Measurements from ENCODE around the gene GARNL3. TPM values are rescaled to one million over a fixed set of nuclear protein-coding genes. Genes with fewer than 3 reads are reported as not detected.

The GARNL3 gene
- total and polyA plus RNA-seq, 2 of the 13 experiments (the other 11 are each of a cell fraction or from before 2014, with no cell fraction given), result 3.9 to 11.0 TPM

DNA sequence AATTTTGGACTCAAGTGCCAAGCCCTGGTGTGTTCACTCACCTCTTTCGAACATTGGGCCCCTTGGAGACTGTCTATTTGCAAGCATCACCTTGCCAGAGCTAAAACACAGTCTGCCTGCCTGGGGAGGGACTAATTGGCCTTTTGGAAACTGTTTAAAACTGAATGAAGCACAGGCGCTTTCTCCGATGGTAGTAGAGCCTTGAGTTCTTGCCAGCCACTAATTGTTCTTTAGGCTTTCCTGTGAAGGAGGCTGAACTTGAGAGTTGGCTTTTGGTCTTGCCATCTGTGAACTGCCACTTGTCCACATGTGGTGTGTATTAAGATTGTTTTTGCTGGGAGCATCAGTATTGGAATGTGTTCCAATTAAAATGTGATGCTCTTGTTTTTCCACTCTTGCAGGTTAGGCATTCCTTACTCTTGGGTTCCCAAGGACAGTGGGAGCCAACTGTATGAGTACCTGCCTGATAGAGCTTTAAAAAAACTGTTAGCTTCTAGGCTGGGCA lies 26.0 kb downstream of the GARNL3 start (continued):
- TF ChIP-seq, protein P1, sequence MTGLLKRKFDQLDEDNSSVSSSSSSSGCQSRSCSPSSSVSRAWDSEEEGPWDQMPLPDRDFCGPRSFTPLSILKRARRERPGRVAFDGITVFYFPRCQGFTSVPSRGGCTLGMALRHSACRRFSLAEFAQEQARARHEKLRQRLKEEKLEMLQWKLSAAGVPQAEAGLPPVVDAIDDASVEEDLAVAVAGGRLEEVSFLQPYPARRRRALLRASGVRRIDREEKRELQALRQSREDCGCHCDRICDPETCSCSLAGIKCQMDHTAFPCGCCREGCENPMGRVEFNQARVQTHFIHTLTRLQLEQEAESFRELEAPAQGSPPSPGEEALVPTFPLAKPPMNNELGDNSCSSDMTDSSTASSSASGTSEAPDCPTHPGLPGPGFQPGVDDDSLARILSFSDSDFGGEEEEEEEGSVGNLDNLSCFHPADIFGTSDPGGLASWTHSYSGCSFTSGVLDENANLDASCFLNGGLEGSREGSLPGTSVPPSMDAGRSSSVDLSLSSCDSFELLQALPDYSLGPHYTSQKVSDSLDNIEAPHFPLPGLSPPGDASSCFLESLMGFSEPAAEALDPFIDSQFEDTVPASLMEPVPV (CRISPR knock-in tag; IDR thresholded peaks at IDR 0.05), result no peak
- TF ChIP-seq THAP11 (CRISPR knock-in tag; IDR thresholded peaks at IDR 0.05), result no peak
- no peak for TF ChIP-seq ZNF530 (CRISPR knock-in tag; IDR thresholded peaks at IDR 0.05; ENCODE audit: low read depth)
- TF ChIP-seq HDAC6 (IDR thresholded peaks at IDR 0.05; ENCODE audit: low read depth, low read length), result no peak

DNA sequence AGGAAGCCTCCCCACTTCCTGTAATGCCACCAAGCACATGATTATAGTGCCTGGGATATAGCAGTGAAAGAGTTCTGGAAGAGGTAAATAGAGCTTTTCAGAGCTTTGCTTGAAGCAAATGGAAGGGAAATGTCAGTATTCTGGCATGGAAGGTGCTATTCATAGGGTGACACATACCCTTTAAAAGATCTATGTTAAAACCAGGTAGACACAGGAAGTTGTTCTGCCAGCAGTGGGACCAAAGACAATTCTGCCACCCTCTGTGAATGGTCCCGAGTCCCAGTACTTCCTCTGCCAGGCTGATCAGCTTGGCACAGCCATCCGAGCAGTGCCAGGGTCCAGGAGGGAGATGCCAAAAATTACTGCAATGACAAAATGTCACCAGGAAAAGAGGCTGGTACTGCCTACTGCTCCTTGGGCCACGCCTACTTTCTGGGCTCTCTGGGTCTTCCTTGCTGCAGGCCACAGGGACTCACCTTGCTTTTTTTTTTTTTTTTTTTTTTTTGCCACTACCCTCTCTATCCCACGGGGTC lies 26.7 kb downstream of the GARNL3 start:
- FAIRE-seq (no peak), DNase-seq (ENCODE audit: low spot score) (no peak), ATAC-seq (no peak)
- Histone ChIP-seq H4K20me1 (ENCODE audit: insufficient read depth, low read length) (no peaks in the 10 kb centered on the region), H3K4me2 (ENCODE audit: low read depth, low read length) (no peak overlapping the region), H3K4me3 (replicated peaks in 1 of 3; ENCODE audit: insufficient read depth in 1 of 3, low read depth in 2 of 3, low read length in 3 of 3) (no peak overlapping the region), H3K4me1 (ENCODE audit: insufficient read depth, low read length) (peaks cover 2% of the 10 kb centered on the region), H3K27ac (ENCODE audit: extremely low read length, insufficient read depth, low read length) (no peak overlapping the region), H3K9ac (ENCODE audit: insufficient read depth, low read depth, low read length) (no peak overlapping the region), H3K36me3 (replicated peaks in 1 of 2; ENCODE audit: control insufficient read depth in 1 of 2, insufficient read depth in 2 of 2, low read length in 2 of 2) (no peaks in the 10 kb centered on the region), H2AFZ (ENCODE audit: low read length) (no peak overlapping the region), H3K27me3 (ENCODE audit: control insufficient read depth in 1 of 2, insufficient read depth in 2 of 2, low read length in 2 of 2) (no peaks in the 10 kb centered on the region), H3K9me3 (ENCODE audit: low read length) (no peaks in the 10 kb centered on the region), H3K79me2 (ENCODE audit: insufficient read depth, low read length) (no peaks in the 10 kb centered on the region)
- no TSS peak for BruUV-seq (replicated peaks)
- POLR2A ChIA-PET, result no interaction called here
- intact Hi-C loops (cut with micrococcal nuclease; ENCODE audit: unreplicated experiment) (no loop called here), in situ Hi-C loops (cut with HindIII; ENCODE audit: extremely low pct_ligation_motif_present, low pct_unique_long_range_greater_than_20kb) (no loop called here)
- 87% methylated on average over 2 of the region's 4 CpGs for WGBS (ENCODE audit: low lambda C conversion rate)
- CTCF ChIA-PET (ENCODE audit: low intra/inter-chr PET ratio, low total read pairs), result no interaction called here
- TF ChIP-seq, protein P2, sequence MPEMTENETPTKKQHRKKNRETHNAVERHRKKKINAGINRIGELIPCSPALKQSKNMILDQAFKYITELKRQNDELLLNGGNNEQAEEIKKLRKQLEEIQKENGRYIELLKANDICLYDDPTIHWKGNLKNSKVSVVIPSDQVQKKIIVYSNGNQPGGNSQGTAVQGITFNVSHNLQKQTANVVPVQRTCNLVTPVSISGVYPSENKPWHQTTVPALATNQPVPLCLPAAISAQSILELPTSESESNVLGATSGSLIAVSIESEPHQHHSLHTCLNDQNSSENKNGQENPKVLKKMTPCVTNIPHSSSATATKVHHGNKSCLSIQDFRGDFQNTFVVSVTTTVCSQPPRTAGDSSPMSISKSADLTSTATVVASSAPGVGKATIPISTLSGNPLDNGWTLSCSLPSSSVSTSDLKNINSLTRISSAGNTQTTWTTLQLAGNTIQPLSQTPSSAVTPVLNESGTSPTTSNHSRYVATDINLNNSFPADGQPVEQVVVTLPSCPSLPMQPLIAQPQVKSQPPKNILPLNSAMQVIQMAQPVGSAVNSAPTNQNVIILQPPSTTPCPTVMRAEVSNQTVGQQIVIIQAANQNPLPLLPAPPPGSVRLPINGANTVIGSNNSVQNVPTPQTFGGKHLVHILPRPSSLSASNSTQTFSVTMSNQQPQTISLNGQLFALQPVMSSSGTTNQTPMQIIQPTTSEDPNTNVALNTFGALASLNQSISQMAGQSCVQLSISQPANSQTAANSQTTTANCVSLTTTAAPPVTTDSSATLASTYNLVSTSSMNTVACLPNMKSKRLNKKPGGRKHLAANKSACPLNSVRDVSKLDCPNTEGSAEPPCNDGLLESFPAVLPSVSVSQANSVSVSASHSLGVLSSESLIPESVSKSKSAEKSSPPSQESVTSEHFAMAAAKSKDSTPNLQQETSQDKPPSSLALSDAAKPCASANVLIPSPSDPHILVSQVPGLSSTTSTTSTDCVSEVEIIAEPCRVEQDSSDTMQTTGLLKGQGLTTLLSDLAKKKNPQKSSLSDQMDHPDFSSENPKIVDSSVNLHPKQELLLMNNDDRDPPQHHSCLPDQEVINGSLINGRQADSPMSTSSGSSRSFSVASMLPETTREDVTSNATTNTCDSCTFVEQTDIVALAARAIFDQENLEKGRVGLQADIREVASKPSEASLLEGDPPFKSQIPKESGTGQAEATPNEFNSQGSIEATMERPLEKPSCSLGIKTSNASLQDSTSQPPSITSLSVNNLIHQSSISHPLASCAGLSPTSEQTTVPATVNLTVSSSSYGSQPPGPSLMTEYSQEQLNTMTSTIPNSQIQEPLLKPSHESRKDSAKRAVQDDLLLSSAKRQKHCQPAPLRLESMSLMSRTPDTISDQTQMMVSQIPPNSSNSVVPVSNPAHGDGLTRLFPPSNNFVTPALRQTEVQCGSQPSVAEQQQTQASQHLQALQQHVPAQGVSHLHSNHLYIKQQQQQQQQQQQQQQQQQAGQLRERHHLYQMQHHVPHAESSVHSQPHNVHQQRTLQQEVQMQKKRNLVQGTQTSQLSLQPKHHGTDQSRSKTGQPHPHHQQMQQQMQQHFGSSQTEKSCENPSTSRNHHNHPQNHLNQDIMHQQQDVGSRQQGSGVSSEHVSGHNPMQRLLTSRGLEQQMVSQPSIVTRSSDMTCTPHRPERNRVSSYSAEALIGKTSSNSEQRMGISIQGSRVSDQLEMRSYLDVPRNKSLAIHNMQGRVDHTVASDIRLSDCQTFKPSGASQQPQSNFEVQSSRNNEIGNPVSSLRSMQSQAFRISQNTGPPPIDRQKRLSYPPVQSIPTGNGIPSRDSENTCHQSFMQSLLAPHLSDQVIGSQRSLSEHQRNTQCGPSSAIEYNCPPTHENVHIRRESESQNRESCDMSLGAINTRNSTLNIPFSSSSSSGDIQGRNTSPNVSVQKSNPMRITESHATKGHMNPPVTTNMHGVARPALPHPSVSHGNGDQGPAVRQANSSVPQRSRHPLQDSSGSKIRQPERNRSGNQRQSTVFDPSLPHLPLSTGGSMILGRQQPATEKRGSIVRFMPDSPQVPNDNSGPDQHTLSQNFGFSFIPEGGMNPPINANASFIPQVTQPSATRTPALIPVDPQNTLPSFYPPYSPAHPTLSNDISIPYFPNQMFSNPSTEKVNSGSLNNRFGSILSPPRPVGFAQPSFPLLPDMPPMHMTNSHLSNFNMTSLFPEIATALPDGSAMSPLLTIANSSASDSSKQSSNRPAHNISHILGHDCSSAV (CRISPR knock-in tag; IDR thresholded peaks at IDR 0.05; ENCODE audit: borderline replicate concordance), result no peak
- TF ChIP-seq, protein P3, sequence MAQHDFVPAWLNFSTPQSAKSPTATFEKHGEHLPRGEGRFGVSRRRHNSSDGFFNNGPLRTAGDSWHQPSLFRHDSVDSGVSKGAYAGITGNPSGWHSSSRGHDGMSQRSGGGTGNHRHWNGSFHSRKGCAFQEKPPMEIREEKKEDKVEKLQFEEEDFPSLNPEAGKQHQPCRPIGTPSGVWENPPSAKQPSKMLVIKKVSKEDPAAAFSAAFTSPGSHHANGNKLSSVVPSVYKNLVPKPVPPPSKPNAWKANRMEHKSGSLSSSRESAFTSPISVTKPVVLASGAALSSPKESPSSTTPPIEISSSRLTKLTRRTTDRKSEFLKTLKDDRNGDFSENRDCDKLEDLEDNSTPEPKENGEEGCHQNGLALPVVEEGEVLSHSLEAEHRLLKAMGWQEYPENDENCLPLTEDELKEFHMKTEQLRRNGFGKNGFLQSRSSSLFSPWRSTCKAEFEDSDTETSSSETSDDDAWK (CRISPR knock-in tag; IDR thresholded peaks at IDR 0.05), result no peak
- TF ChIP-seq CCDC6 (CRISPR knock-in tag; IDR thresholded peaks at IDR 0.05) (no peak), MYC (CRISPR knock-in tag; IDR thresholded peaks at IDR 0.05; ENCODE audit: borderline replicate concordance) (no peak)
